Type B pancreatic cell (in vitro differentiated cells): Measurements from ENCODE around the gene SOX15. TPM values are rescaled to one million over a fixed set of nuclear protein-coding genes. Genes with fewer than 3 reads are reported as not detected.

ENCODE experiments used
- DNase-seq: peaks from one replicate; pipeline ENCODE4 v3.0.0; 2021; ENCODE audit warnings: mixed read lengths; ENCODE audit not compliant: unreplicated experiment; ENCODE audit errors: extremely low spot score
- H3K27ac Mint-ChIP-seq: 2 replicates; pipeline ENCODE4 v1.8.0; 2021; ENCODE audit warnings: mild to moderate bottlenecking, mixed read lengths
- H3K27me3 Mint-ChIP-seq: 2 replicates; pipeline ENCODE4 v1.8.0; 2021; ENCODE audit warnings: mixed read lengths
- H3K36me3 Mint-ChIP-seq: 2 replicates; pipeline ENCODE4 v1.8.0; 2021; ENCODE audit warnings: mixed read lengths
- H3K4me1 Mint-ChIP-seq: one replicate; pipeline ENCODE4 v1.8.0; 2021; ENCODE audit warnings: mixed read lengths; ENCODE audit not compliant: unreplicated experiment
- H3K4me3 Mint-ChIP-seq: 2 replicates; pipeline ENCODE4 v1.8.0; 2021; ENCODE audit warnings: mild to moderate bottlenecking, mixed read lengths
- H3K9me3 Mint-ChIP-seq: 2 replicates; pipeline ENCODE4 v1.8.0; 2021; ENCODE audit warnings: mixed read lengths
- CTCF ChIP-seq: fragments of 200-600 bp; sonication (generic); conservative IDR thresholded peaks from 2 replicates; pipeline ENCODE4 v1.5.0; 2021; ENCODE audit warnings: antibody characterized with exemption, mild to moderate bottlenecking
- total RNA-seq: library from RNA; stranded (reverse); gene quantifications from 2 replicates; pipeline ENCODE4 v1.2.1, GENCODE V29; 2021; ENCODE audit warnings: low replicate concordance

The SOX15 gene
- total RNA-seq, 1 donor from 2014 or later, result 0.77 TPM

DNA sequence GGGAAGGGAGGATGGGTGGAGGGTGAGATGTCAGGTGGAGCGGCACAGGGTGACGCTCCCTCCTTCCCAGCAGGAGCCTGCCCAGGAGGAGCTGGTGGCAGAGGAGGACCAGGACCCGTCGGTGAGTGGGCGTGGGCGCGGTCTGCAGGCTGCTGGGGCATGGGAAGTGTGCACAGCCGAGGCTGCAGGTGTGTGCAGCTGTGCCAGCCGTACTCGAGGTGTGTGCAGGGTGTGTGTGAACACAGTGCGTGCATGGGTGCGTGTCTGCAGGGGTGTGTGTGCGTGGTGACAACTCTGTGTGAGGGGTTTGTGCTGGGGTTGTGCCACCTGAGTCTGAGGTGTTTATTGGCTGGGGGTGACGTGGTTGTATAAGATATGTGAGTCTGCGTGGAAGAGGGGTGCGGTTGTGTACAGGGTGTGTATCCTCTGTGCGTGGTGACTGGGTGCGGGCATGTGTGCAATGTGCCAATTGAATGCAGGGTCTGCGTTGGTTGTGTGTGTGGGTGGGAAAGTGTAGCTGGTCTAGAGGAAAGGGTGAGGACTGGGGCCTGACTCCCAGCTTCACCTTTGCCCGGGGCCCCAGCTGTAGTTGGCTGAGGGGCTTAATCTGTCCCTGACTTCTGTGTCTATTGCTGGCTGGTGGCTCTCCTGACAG is 40.4 kb downstream of the SOX15 start:
- Mint-ChIP-seq H3K27me3 (peaks cover 3% of the 10 kb centered on the region), H3K4me1 (peaks cover 13% of the 10 kb centered on the region), H3K36me3 (no peaks in the 10 kb centered on the region), H3K9me3 (no peaks in the 10 kb centered on the region), H3K4me3 (peak overlapping the region; percentile 82), H3K27ac (peak overlapping the region; percentile 82)
- DNase-seq, result no peak
- no peak for TF ChIP-seq CTCF

- H3K9me3 Mint-ChIP-seq, result no peaks in the 10 kb centered on the region
- H3K4me3 Mint-ChIP-seq, result peak within 1 kb of the TSS; percentile 84
- no peak for DNase-seq
- peak within 1 kb of the TSS; percentile 82 for H3K27ac Mint-ChIP-seq
- no peaks in the 10 kb centered on the region for H3K36me3 Mint-ChIP-seq
- peaks cover 5% of the 10 kb centered on the region for H3K27me3 Mint-ChIP-seq
- TF ChIP-seq CTCF, result peak; percentile 31
- peaks cover 13% of the 10 kb centered on the region for H3K4me1 Mint-ChIP-seq
These were observed 41.1 kb downstream of the SOX15 start, which contains the start of gene TNFSF12 for GRCh38 chr17:7548585-7549400. Gene TNFSF12, plus strand, starts transcription at chr17:7549058. Its CDS starts 96 bp downstream, at chr17:7549154.

DNA sequence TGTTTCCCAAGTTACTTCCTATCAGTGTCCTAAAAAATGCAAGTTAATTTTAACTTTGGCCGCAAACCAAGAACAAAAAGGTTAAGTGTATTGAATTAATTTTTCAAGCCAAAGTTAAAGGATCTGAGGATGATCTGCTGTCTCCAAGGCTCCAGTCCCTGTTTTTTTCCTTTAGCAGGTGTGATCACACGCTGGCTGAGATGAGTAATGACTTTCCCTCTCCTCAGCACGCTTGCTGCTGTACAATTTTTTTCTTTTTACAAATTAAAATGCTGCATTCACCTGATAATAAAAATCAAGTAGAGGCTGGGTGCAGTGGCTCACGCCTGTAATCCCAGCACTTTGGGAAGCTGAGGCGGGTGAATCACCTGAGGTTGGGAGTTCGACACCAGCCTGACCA is 45.0 kb downstream of the SOX15 start:
- peaks cover 11% of the 10 kb centered on the region for H3K4me1 Mint-ChIP-seq
- DNase-seq, result no peak
- H3K4me3 Mint-ChIP-seq, result no peak overlapping the region
- no peak for TF ChIP-seq CTCF
- H3K9me3 Mint-ChIP-seq, result no peaks in the 10 kb centered on the region
- no peaks in the 10 kb centered on the region for H3K36me3 Mint-ChIP-seq
- H3K27me3 Mint-ChIP-seq, result peaks cover 18% of the 10 kb centered on the region
- H3K27ac Mint-ChIP-seq, result no peak overlapping the region

GRCh38 chr17:7541074-7541621 is 48.7 kb downstream of the SOX15 start:
- Mint-ChIP-seq H3K27me3 (peaks cover 15% of the 10 kb centered on the region), H3K9me3 (peaks cover 5% of the 10 kb centered on the region), H3K4me1 (no peaks in the 10 kb centered on the region), H3K27ac (no peak overlapping the region), H3K36me3 (no peaks in the 10 kb centered on the region), H3K4me3 (no peak overlapping the region)
- no peak for TF ChIP-seq CTCF
- DNase-seq, result no peak

GRCh38 chr17:7538891-7539545 is 50.9 kb downstream of the SOX15 start:
- H3K9me3 Mint-ChIP-seq, result peaks cover 5% of the 10 kb centered on the region
- no peak for TF ChIP-seq CTCF
- no peaks in the 10 kb centered on the region for H3K36me3 Mint-ChIP-seq
- H3K27ac Mint-ChIP-seq, result no peak overlapping the region
- no peaks in the 10 kb centered on the region for H3K4me1 Mint-ChIP-seq
- no peak for DNase-seq
- no peak overlapping the region for H3K4me3 Mint-ChIP-seq
- H3K27me3 Mint-ChIP-seq, result peaks cover 17% of the 10 kb centered on the region

Other genes starting within 250 kb of the SOX15 start
- 9.5 and 15.5 TPM in 2 replicates for gene KCTD11, start 237.9 kb downstream of the SOX15 start, total RNA-seq
- not detected in 2 replicates for gene TMEM95, start 234.9 kb downstream of the SOX15 start, total RNA-seq
- 6.6 and 11.5 TPM in 2 replicates for gene TNK1, start 209.0 kb downstream of the SOX15 start, total RNA-seq
- gene PLSCR3, start 195.6 kb downstream of the SOX15 start, total RNA-seq, result 39.8 and 55.8 TPM in 2 replicates
- gene TMEM256, start 186.0 kb downstream of the SOX15 start, total RNA-seq, result 89.8 and 90.3 TPM in 2 replicates
- 15.0 and 68.4 TPM in 2 replicates for gene NLGN2, start 182.2 kb downstream of the SOX15 start, total RNA-seq
- 0.31 TPM in 1 of 2 replicates, not detected in the other for gene SPEM1, start 169.8 kb downstream of the SOX15 start, total RNA-seq
- gene SPEM2, start 164.5 kb downstream of the SOX15 start, total RNA-seq, result not detected in 2 replicates
- gene SPEM3, start 161.2 kb downstream of the SOX15 start, total RNA-seq, result not detected in 2 replicates
- gene TMEM102, start 154.7 kb downstream of the SOX15 start, total RNA-seq, result 6.4 and 15.9 TPM in 2 replicates
- 21.8 and 76.0 TPM in 2 replicates for gene FGF11, start 150.6 kb downstream of the SOX15 start, total RNA-seq
- gene CHRNB1, start 145.0 kb downstream of the SOX15 start, total RNA-seq, result 16.4 and 51.1 TPM in 2 replicates
- gene ZBTB4, start 110.5 kb downstream of the SOX15 start, total RNA-seq, result 34.5 and 76.6 TPM in 2 replicates
- gene SLC35G6, start 108.6 kb downstream of the SOX15 start, total RNA-seq, result not detected in 2 replicates
- gene POLR2A, start 105.7 kb downstream of the SOX15 start, total RNA-seq, result 175 and 244 TPM in 2 replicates
- gene TNFSF12, start 41.0 kb downstream of the SOX15 start, total RNA-seq, result 4.3 and 11.3 TPM in 2 replicates
- gene TNFSF13, start 31.3 kb downstream of the SOX15 start, total RNA-seq, result 2.4 and 3.5 TPM in 2 replicates
- 50.2 and 52.7 TPM in 2 replicates for gene SENP3, start 28.2 kb downstream of the SOX15 start, total RNA-seq
- gene CD68, start 10.5 kb downstream of the SOX15 start, total RNA-seq, result 5.0 and 5.8 TPM in 2 replicates
- gene MPDU1, start 6.2 kb downstream of the SOX15 start, total RNA-seq, result 61.8 and 67.6 TPM in 2 replicates
- 37.1 and 44.2 TPM in 2 replicates for gene FXR2, start 24.8 kb upstream of the SOX15 start, total RNA-seq
- 94.1 and 104 TPM in 2 replicates for gene SAT2, start 37.7 kb upstream of the SOX15 start, total RNA-seq
- gene SHBG, start 40.0 kb upstream of the SOX15 start, total RNA-seq, result 2.0 and 3.0 TPM in 2 replicates
- gene ATP1B2, start 60.8 kb upstream of the SOX15 start, total RNA-seq, result 1.9 and 4.8 TPM in 2 replicates
- gene TP53, start 97.4 kb upstream of the SOX15 start, total RNA-seq, result 80.7 and 123 TPM in 2 replicates
- gene WRAP53, start 98.4 kb upstream of the SOX15 start, total RNA-seq, result 10.2 and 22.1 TPM in 2 replicates
- gene EFNB3, start 115.1 kb upstream of the SOX15 start, total RNA-seq, result 11.4 and 79.5 TPM in 2 replicates
- gene DNAH2, start 127.7 kb upstream of the SOX15 start, total RNA-seq, result 0.10 and 1.0 TPM in 2 replicates
- 69.1 and 85.1 TPM in 2 replicates for gene KDM6B, start 244.1 kb upstream of the SOX15 start, total RNA-seq